ENCODE measurements around the gene C4orf50. TPM values are rescaled to one million over a fixed set of nuclear protein-coding genes. Genes with fewer than 3 reads are reported as not detected.

Gene C4orf50
- total and polyA plus RNA-seq, 2 experiments from 2014 or later, result 0.06 to 0.31 TPM

DNA sequence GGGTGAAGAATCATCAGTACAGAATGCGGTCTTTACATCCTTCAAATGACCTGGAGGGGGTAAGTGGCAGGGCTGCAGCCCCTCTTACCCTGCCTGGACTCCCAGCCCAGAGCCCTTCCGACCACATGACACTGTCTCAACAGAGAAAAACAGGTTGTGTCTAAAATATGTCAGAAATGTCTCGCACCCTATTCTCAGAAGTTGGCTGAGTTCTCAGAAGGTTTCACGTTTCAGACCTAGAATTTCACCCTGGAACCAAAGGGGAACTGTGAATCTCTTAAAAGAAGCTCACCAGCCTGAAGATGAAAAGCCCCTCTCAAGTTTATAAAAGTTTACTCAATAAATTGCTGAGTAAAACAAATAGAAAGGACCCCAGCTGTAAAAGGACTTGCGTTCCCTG is 118.3 kb downstream of the C4orf50 start:
- H3K36me3 ChIP-seq (ENCODE audit: insufficient read depth), result no peaks in the 10 kb centered on the region
- H3K4me2 ChIP-seq, result no peak overlapping the region
- H3K9me2 ChIP-seq (ENCODE audit: insufficient read depth), result no peaks in the 10 kb centered on the region
- Mint-ChIP-seq H3K4me3 (no peak overlapping the region), H3K36me3 (ENCODE audit: low read depth) (no peaks in the 10 kb centered on the region; the same call in 2 of the 3 replicates), H3K27ac (no peak overlapping the region), H3K27me3 (ENCODE audit: insufficient read depth, low read depth, poor library complexity) (peaks cover 28% of the 10 kb centered on the region), H3K4me1 (peaks cover 28% of the 10 kb centered on the region), H3K9me3 (peaks cover 9% of the 10 kb centered on the region; the same call in 2 of the 3 replicates)
- H3K27ac ChIP-seq (ENCODE audit: low read depth), result no peak overlapping the region
- no peaks in the 10 kb centered on the region; the same call in 1 of the 2 replicates for H4K20me1 ChIP-seq (replicated peaks; ENCODE audit: insufficient read depth)
- DNase-seq (ENCODE audit: low spot score) (no peak), ATAC-seq (no peak)
- H3K79me2 ChIP-seq (replicated peaks; ENCODE audit: insufficient read depth), result no peaks in the 10 kb centered on the region
- no peak overlapping the region for H3K4me3 ChIP-seq
- H3K27me3 ChIP-seq (ENCODE audit: insufficient read depth), result peaks cover 40% of the 10 kb centered on the region
- no peak for TF ChIP-seq EZH2 (IDR thresholded peaks at IDR 0.05; ENCODE audit: low read depth, unreplicated experiment)
- no peak for TF ChIP-seq ZNF331 (CRISPR knock-in tag; IDR thresholded peaks at IDR 0.05; ENCODE audit: low read depth)
- TF ChIP-seq CREB1 (CRISPR knock-in tag; IDR thresholded peaks at IDR 0.05; ENCODE audit: low read depth), result no peak
- no peak for TF ChIP-seq POLR2AphosphoS5 (IDR thresholded peaks at IDR 0.05; ENCODE audit: low read depth)
- no peaks in the 10 kb centered on the region for H3F3A ChIP-seq (replicated peaks; ENCODE audit: low read depth)
- no peak overlapping the region for H2AFZ ChIP-seq
- H3K4me1 ChIP-seq (ENCODE audit: insufficient read depth), result peaks cover 22% of the 10 kb centered on the region

DNA sequence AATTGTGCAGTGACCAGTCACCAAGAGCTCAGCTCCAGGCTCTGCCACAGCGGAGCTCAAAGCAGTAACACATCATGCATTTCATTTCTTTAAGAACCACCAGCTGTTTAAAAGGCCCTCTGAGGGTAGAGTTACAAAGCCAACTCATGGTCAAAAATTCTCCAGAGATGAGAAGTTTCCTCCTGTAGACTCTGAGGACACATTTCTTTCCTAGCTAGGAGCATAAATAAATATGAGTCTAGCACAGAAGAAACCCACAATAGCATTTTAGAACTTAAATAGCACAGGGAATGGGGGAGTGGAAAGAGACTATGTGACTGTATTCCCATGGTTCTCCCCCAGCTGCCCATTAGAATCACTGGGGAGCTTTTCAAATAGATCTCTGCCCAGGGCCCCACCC is 118.8 kb downstream of the C4orf50 start:
- Histone ChIP-seq H3K9me2 (ENCODE audit: insufficient read depth) (no peaks in the 10 kb centered on the region), H3K4me2 (no peak overlapping the region), H3K79me2 (replicated peaks; ENCODE audit: insufficient read depth) (no peaks in the 10 kb centered on the region), H3K36me3 (ENCODE audit: insufficient read depth) (no peaks in the 10 kb centered on the region), H3K4me3 (no peak overlapping the region), H4K20me1 (replicated peaks; ENCODE audit: insufficient read depth) (no peaks in the 10 kb centered on the region; the same call in 1 of the 2 replicates), H3K4me1 (ENCODE audit: insufficient read depth) (peaks cover 19% of the 10 kb centered on the region), H3K27ac (ENCODE audit: low read depth) (no peak overlapping the region), H2AFZ (no peak overlapping the region), H3F3A (replicated peaks; ENCODE audit: low read depth) (no peaks in the 10 kb centered on the region), H3K27me3 (ENCODE audit: insufficient read depth) (peaks cover 40% of the 10 kb centered on the region)
- H3K4me1 Mint-ChIP-seq, result peaks cover 24% of the 10 kb centered on the region
- DNase-seq (ENCODE audit: low spot score) (no peak), ATAC-seq (no peak)
- no peaks in the 10 kb centered on the region; the same call in 2 of the 3 replicates for H3K36me3 Mint-ChIP-seq (ENCODE audit: low read depth)
- H3K27me3 Mint-ChIP-seq (ENCODE audit: insufficient read depth, low read depth, poor library complexity), result peaks cover 31% of the 10 kb centered on the region
- H3K27ac Mint-ChIP-seq, result no peak overlapping the region
- no peak overlapping the region for H3K4me3 Mint-ChIP-seq
- peaks cover 9% of the 10 kb centered on the region; the same call in 2 of the 3 replicates for H3K9me3 Mint-ChIP-seq
- TF ChIP-seq ZNF331 (CRISPR knock-in tag; IDR thresholded peaks at IDR 0.05; ENCODE audit: low read depth) (no peak), CREB1 (CRISPR knock-in tag; IDR thresholded peaks at IDR 0.05; ENCODE audit: low read depth) (no peak), EZH2 (IDR thresholded peaks at IDR 0.05; ENCODE audit: low read depth, unreplicated experiment) (no peak), JUNB (IDR thresholded peaks at IDR 0.05; ENCODE audit: unreplicated experiment) (no peak), STAT1 (IDR thresholded peaks at IDR 0.05; ENCODE audit: unreplicated experiment) (no peak), POLR2AphosphoS5 (IDR thresholded peaks at IDR 0.05; ENCODE audit: low read depth) (no peak), EZH2phosphoT487 (IDR thresholded peaks at IDR 0.05; ENCODE audit: unreplicated experiment) (no peak), ZNF114 (CRISPR knock-in tag; IDR thresholded peaks at IDR 0.05) (no peak)
- TF ChIP-seq, protein P1, sequence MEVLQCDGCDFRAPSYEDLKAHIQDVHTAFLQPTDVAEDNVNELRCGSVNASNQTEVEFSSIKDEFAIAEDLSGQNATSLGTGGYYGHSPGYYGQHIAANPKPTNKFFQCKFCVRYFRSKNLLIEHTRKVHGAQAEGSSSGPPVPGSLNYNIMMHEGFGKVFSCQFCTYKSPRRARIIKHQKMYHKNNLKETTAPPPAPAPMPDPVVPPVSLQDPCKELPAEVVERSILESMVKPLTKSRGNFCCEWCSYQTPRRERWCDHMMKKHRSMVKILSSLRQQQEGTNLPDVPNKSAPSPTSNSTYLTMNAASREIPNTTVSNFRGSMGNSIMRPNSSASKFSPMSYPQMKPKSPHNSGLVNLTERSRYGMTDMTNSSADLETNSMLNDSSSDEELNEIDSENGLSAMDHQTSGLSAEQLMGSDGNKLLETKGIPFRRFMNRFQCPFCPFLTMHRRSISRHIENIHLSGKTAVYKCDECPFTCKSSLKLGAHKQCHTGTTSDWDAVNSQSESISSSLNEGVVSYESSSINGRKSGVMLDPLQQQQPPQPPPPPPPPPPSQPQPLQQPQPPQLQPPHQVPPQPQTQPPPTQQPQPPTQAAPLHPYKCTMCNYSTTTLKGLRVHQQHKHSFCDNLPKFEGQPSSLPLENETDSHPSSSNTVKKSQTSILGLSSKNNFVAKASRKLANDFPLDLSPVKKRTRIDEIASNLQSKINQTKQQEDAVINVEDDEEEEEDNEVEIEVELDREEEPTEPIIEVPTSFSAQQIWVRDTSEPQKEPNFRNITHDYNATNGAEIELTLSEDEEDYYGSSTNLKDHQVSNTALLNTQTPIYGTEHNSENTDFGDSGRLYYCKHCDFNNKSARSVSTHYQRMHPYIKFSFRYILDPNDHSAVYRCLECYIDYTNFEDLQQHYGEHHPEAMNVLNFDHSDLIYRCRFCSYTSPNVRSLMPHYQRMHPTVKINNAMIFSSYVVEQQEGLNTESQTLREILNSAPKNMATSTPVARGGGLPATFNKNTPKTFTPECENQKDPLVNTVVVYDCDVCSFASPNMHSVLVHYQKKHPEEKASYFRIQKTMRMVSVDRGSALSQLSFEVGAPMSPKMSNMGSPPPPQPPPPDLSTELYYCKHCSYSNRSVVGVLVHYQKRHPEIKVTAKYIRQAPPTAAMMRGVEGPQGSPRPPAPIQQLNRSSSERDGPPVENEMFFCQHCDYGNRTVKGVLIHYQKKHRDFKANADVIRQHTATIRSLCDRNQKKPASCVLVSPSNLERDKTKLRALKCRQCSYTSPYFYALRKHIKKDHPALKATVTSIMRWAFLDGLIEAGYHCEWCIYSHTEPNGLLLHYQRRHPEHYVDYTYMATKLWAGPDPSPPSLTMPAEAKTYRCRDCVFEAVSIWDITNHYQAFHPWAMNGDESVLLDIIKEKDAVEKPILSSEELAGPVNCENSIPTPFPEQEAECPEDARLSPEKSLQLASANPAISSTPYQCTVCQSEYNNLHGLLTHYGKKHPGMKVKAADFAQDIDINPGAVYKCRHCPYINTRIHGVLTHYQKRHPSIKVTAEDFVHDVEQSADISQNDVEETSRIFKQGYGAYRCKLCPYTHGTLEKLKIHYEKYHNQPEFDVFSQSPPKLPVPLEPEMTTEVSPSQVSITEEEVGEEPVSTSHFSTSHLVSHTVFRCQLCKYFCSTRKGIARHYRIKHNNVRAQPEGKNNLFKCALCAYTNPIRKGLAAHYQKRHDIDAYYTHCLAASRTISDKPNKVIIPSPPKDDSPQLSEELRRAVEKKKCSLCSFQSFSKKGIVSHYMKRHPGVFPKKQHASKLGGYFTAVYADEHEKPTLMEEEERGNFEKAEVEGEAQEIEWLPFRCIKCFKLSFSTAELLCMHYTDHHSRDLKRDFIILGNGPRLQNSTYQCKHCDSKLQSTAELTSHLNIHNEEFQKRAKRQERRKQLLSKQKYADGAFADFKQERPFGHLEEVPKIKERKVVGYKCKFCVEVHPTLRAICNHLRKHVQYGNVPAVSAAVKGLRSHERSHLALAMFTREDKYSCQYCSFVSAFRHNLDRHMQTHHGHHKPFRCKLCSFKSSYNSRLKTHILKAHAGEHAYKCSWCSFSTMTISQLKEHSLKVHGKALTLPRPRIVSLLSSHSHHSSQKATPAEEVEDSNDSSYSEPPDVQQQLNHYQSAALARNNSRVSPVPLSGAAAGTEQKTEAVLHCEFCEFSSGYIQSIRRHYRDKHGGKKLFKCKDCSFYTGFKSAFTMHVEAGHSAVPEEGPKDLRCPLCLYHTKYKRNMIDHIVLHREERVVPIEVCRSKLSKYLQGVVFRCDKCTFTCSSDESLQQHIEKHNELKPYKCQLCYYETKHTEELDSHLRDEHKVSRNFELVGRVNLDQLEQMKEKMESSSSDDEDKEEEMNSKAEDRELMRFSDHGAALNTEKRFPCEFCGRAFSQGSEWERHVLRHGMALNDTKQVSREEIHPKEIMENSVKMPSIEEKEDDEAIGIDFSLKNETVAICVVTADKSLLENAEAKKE (CRISPR knock-in tag; IDR thresholded peaks at IDR 0.05), result no peak
- TF ChIP-seq, protein P2, sequence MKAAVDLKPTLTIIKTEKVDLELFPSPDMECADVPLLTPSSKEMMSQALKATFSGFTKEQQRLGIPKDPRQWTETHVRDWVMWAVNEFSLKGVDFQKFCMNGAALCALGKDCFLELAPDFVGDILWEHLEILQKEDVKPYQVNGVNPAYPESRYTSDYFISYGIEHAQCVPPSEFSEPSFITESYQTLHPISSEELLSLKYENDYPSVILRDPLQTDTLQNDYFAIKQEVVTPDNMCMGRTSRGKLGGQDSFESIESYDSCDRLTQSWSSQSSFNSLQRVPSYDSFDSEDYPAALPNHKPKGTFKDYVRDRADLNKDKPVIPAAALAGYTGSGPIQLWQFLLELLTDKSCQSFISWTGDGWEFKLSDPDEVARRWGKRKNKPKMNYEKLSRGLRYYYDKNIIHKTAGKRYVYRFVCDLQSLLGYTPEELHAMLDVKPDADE (IDR thresholded peaks at IDR 0.05), result no peak
- TF ChIP-seq, protein P3, sequence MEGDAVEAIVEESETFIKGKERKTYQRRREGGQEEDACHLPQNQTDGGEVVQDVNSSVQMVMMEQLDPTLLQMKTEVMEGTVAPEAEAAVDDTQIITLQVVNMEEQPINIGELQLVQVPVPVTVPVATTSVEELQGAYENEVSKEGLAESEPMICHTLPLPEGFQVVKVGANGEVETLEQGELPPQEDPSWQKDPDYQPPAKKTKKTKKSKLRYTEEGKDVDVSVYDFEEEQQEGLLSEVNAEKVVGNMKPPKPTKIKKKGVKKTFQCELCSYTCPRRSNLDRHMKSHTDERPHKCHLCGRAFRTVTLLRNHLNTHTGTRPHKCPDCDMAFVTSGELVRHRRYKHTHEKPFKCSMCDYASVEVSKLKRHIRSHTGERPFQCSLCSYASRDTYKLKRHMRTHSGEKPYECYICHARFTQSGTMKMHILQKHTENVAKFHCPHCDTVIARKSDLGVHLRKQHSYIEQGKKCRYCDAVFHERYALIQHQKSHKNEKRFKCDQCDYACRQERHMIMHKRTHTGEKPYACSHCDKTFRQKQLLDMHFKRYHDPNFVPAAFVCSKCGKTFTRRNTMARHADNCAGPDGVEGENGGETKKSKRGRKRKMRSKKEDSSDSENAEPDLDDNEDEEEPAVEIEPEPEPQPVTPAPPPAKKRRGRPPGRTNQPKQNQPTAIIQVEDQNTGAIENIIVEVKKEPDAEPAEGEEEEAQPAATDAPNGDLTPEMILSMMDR (conservative IDR thresholded peaks at IDR 0.05; ENCODE audit: low read depth in 2 of 2), result no peak

All from GM23338 (cell line).